Right atrium auricular region (tissue), 2 donors: ENCODE results near the gene SCRN2. TPM values are rescaled to one million over a fixed set of nuclear protein-coding genes. Genes with fewer than 3 reads are reported as not detected.

Experiments used
- DNase-seq: peaks from one replicate; pipeline ENCODE4 v3.0.0-alpha.2; 2019; ENCODE audit warnings: low spot score
- H3K27ac ChIP-seq, 2 donors: fragments of 200-600 bp; sonication (generic); 1 replicate in 1 of 2; 2 replicates in 1 of 2; pipeline ENCODE4 v1.5.1; 2016 to 2019
- H3K27me3 ChIP-seq, 2 donors: fragments of 200-600 bp; sonication (generic); one replicate each; pipeline versions ENCODE4 v1.5.1 to v1.6.0; 2017 to 2019
- H3K36me3 ChIP-seq: fragments of 200-600 bp; sonication (generic); one replicate; pipeline ENCODE4 v1.5.1; 2016
- H3K4me1 ChIP-seq, 2 donors: fragments of 200-600 bp; sonication (generic); one replicate each; pipeline versions ENCODE4 v1.5.1 to v1.6.0; 2017 to 2019
- H3K4me3 ChIP-seq, 2 donors: fragments of 200-600 bp; sonication (generic); 1 replicate in 1 of 2; 2 replicates in 1 of 2; pipeline ENCODE4 v1.5.1; 2017 to 2019; ENCODE audit warnings: mild to moderate bottlenecking in 1 of 2, moderate library complexity in 1 of 2
- H3K9me3 ChIP-seq, 2 donors: fragments of 200-600 bp; sonication (generic); one replicate each; pipeline ENCODE4 v1.5.1; 2019
- total RNA-seq, 2 donors: library from RNA; depleted of rRNA; stranded (reverse); fragments of >200 nt; gene quantifications; one replicate each; pipeline ENCODE4 v1.1.0, GENCODE V29; 2016
- TF ChIP-seq, protein P1 (sequence below), 2 donors: fragments of 200-600 bp; sonication (generic); IDR thresholded peaks; one replicate each; pipeline ENCODE4 v1.5.1; 2019; ENCODE audit warnings: antibody characterized with exemption in 2 of 2

The SCRN2 gene
- total RNA-seq, 2 donors from 2014 or later, result 28.5 to 37.1 TPM

DNA sequence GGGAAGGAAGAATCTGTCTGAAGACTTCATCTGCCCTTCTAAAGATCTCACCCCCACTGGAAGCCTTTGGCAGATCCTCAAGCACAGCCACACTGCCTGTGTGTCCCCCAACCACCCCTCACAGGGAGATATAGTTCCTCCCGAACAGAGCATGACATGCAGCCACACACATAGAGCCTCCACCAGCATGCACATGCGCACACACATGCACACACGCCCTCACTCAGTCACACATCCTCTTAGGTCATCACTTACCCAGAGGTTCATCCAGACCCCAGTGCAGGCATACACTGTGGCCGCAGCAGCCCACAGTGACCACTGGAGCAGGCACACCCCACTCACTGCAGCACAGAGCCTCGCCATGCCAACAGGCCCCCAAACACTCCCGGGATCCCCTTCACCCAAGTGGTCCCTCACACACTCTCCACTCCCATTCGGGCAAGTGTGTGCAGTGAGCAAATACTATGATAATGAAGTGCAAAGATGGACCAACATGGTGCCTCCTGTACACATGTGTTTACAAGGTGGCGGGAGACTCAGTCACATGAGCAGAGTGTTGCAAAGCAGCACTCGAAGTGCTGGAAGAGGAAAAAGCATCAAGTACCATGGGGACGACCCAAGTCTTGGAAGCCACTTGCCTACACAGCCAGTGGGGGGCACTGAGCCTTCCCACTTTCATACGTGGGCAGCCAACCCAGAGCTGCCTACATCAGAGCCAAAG, 26.9 kb upstream of the SCRN2 start:
- no peak for DNase-seq
- H3K4me3 ChIP-seq, result no peak overlapping the region
- no peak overlapping the region for H3K27ac ChIP-seq
- H3K4me1 ChIP-seq, result no peaks in the 10 kb centered on the region
- H3K27me3 ChIP-seq, result peaks cover 0 to 6% of the 10 kb centered on the region in 2 donors
- no peaks in the 10 kb centered on the region for H3K36me3 ChIP-seq
- TF ChIP-seq, protein P1, sequence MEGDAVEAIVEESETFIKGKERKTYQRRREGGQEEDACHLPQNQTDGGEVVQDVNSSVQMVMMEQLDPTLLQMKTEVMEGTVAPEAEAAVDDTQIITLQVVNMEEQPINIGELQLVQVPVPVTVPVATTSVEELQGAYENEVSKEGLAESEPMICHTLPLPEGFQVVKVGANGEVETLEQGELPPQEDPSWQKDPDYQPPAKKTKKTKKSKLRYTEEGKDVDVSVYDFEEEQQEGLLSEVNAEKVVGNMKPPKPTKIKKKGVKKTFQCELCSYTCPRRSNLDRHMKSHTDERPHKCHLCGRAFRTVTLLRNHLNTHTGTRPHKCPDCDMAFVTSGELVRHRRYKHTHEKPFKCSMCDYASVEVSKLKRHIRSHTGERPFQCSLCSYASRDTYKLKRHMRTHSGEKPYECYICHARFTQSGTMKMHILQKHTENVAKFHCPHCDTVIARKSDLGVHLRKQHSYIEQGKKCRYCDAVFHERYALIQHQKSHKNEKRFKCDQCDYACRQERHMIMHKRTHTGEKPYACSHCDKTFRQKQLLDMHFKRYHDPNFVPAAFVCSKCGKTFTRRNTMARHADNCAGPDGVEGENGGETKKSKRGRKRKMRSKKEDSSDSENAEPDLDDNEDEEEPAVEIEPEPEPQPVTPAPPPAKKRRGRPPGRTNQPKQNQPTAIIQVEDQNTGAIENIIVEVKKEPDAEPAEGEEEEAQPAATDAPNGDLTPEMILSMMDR (IDR thresholded peaks at IDR 0.05), result no peak
- H3K9me3 ChIP-seq, result no peaks in the 10 kb centered on the region

DNA sequence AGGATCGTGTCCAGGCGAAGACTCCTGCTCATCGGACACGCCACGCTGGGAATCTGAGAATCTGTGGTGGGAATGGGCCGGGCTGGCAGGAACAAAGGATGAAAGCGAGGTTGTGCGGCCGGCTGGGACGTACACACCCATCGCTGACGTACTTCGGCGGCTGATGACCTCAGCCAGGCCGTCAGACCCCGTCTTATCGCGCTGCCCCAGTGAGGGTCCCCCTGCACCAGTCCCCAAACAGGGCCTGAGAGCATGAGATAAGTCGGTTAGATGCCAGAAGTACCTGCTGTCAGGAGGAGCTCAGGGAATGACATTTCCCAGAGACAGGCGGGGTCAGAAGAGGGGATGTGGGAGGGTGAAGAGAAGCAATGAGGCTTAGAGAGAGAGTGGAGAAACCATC, 25.9 kb upstream of the SCRN2 start:
- TF ChIP-seq, protein P1 (IDR thresholded peaks at IDR 0.05), result no peak
- Histone ChIP-seq H3K27ac (no peak overlapping the region), H3K27me3 (no peaks in the 10 kb centered on the region), H3K36me3 (no peaks in the 10 kb centered on the region), H3K4me1 (no peaks in the 10 kb centered on the region), H3K9me3 (no peaks in the 10 kb centered on the region), H3K4me3 (no peak overlapping the region)
- DNase-seq, result no peak

DNA sequence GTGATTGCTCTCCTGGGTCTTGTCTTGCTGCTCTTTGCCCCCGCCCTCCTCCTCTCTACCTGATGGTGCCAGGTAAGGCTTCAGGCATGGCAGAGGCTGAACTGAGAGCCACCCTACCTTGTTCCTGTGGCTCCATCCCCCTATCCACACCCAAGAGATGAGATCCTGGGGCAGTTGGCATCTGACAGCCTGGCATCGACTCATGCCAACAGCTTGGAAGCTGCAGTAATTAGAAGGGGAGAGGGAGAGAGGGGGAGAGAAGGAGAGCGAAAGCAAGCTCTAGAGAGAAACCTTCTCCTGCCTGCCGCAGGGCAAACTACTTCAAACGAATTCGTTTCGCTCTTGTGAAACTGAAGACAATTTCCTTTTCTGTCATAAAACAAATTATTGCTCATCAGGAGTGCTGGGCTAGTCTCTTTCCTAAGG, 23.7 kb upstream of the SCRN2 start:
- Histone ChIP-seq H3K9me3 (no peaks in the 10 kb centered on the region), H3K4me1 (no peaks in the 10 kb centered on the region), H3K36me3 (no peaks in the 10 kb centered on the region), H3K27ac (no peak overlapping the region), H3K27me3 (no peaks in the 10 kb centered on the region), H3K4me3 (no peak overlapping the region)
- no peak for DNase-seq
- TF ChIP-seq, protein P1 (IDR thresholded peaks at IDR 0.05), result no peak

DNA sequence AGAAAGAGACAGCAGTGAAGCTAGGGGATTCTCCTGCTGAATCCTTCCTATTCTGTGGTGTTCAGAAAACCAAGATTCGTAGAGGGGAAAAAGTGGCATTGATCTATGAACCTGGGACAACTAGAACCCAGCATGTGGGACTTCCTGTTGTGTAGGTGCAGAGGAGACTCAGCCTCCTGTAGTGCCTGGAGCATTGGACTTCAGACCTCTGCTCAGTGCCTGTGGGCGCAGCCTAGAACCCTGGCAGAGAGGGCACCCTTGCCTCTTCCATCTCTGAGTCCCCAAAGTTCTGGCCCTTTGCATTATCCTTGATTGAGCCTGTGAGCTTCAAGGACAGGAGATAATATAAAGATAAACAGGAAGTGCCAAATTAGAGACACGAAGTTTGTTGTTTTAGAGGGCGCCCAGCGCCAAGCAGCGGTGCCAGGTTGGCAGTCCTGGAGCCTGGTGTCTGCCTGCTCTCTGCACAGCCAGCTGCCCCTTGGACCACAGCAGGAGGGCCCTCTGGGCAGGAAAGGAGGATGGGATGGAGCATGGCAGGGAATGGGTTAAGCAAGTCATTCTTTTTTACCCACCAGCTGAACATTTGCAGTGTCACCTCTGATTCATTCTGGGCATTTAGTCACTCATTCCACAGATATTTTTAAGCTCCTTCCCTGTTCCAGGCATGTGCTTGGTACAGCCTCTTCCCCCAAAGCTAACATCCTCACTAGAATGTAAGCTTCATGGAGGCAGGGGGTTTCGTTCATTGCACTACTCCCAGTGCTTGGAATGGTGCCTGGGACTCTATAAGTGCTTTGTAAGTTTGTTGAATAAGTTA, 21.8 kb upstream of the SCRN2 start:
- Histone ChIP-seq H3K27ac (no peak overlapping the region), H3K4me3 (no peak overlapping the region), H3K4me1 (no peaks in the 10 kb centered on the region), H3K9me3 (no peaks in the 10 kb centered on the region), H3K27me3 (no peaks in the 10 kb centered on the region), H3K36me3 (no peaks in the 10 kb centered on the region)
- no peak for DNase-seq
- TF ChIP-seq, protein P1 (IDR thresholded peaks at IDR 0.05), result no peak

DNA sequence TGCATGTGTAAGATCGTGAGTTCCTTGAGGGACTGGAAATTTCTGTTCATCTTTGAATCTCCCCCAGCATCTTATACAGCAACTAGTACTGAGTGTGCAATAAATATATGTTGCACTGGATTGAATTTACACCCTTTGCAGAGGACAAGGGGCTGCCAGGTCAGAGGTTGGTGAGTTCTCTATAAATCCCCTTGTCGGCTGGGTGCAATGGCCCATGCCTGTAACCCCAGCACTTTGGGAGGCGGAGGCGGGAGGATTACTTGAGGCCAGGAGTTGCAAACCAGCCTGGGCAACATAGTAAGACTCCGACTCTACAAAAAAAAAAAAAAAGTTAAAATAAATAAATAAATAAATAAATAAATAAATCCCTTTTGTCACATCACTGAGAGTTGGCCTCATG, 19.3 kb upstream of the SCRN2 start:
- Histone ChIP-seq H3K36me3 (no peaks in the 10 kb centered on the region), H3K9me3 (no peaks in the 10 kb centered on the region), H3K27me3 (peaks cover 0 to 4% of the 10 kb centered on the region in 2 donors), H3K4me1 (peaks cover 0 to 6% of the 10 kb centered on the region in 2 donors), H3K4me3 (no peak overlapping the region), H3K27ac (no peak overlapping the region)
- TF ChIP-seq, protein P1 (IDR thresholded peaks at IDR 0.05), result no peak
- no peak for DNase-seq
